IMR-90 (cell line): ENCODE measurements around the gene NOS3. TPM values are rescaled to one million over a fixed set of nuclear protein-coding genes. Genes with fewer than 3 reads are reported as not detected.

ENCODE experiments used
- ATAC-seq: fragments of 200-7000 bp; cut with Tn5 transposase; 2 replicates; pipeline ENCODE4 v1.9.1; 2020; ENCODE audit warnings: low read depth, mild to moderate bottlenecking, moderate library complexity
- BruUV-seq: library from RNA; stranded (reverse); fragments of 400-500 nt; replicated peaks from 2 replicates; lab custom pipeline; 2021; lab: Mats Ljungman, UMichigan
- CTCF ChIA-PET: fragments of 300-600 bp; formaldehyde crosslinking; extraction: SDS; loops from one replicate; lab custom pipeline; 2021; ENCODE audit warnings: antibody characterized with exemption; lab: Yijun Ruan, JAX
- POLR2A ChIA-PET: fragments of 300-600 bp; sonication (Branson Sonifier 250); formaldehyde crosslinking; loops from one replicate; lab custom pipeline; 2022; ENCODE audit warnings: antibody characterized with exemption; ENCODE audit not compliant: unreplicated experiment; lab: Charles Lee
- DNase-seq: peaks from one replicate; pipeline ENCODE4 v3.0.0; 2013
- H2AFZ ChIP-seq: replicated peaks from 2 replicates; pipeline ENCODE3; 2013; ENCODE audit warnings: low read length, mild to moderate bottlenecking; ENCODE audit not compliant: poor library complexity
- H2AK5ac ChIP-seq: 2 replicates; pipeline ENCODE4 v1.6.1; 2013; ENCODE audit warnings: low read depth, low read length, inconsistent platforms
- H2AK9ac ChIP-seq: replicated peaks from 2 replicates; pipeline ENCODE3; 2013; ENCODE audit warnings: mild to moderate bottlenecking, low read depth, low read length, moderate library complexity; ENCODE audit not compliant: poor library complexity
- H2BK120ac ChIP-seq: 2 replicates; pipeline ENCODE4 v1.6.1; 2013; ENCODE audit warnings: low read depth, low read length, inconsistent platforms
- H2BK15ac ChIP-seq: 3 replicates; pipeline ENCODE4 v1.6.1; 2013; ENCODE audit warnings: low read depth, low read length, inconsistent platforms
- H2BK20ac ChIP-seq: 2 replicates; pipeline ENCODE4 v1.6.1; 2013; ENCODE audit warnings: low read depth, mild to moderate bottlenecking, inconsistent platforms, low read length, moderate library complexity
- H2BK5ac ChIP-seq: 2 replicates; pipeline ENCODE4 v1.6.1; 2013; ENCODE audit warnings: mild to moderate bottlenecking, low read depth, low read length, inconsistent platforms; ENCODE audit not compliant: poor library complexity, severe bottlenecking
- H3K14ac ChIP-seq: replicated peaks from 2 replicates; pipeline ENCODE4 v1.6.1; 2013; ENCODE audit warnings: low read depth, low read length, inconsistent platforms
- H3K18ac ChIP-seq: 2 replicates; pipeline ENCODE4 v1.6.1; 2013; ENCODE audit warnings: low read depth, low read length, control low read depth
- H3K23ac ChIP-seq: 2 replicates; pipeline ENCODE4 v1.6.1; 2013; ENCODE audit warnings: low read depth, low read length, inconsistent platforms
- H3K27ac ChIP-seq: 2 replicates; pipeline ENCODE4 v1.5.1; 2013; ENCODE audit warnings: mild to moderate bottlenecking, control low read depth, low read length; ENCODE audit not compliant: insufficient read depth
- H3K27me3 ChIP-seq: 2 replicates; pipeline ENCODE4 v1.6.1; 2013; ENCODE audit warnings: low read length; ENCODE audit not compliant: control insufficient read depth, insufficient read depth
- H3K36me3 ChIP-seq: 2 replicates; pipeline ENCODE4 v1.6.1; 2013; ENCODE audit warnings: low read length, mixed read lengths; ENCODE audit not compliant: control insufficient read depth, insufficient read depth
- H3K4ac ChIP-seq: 2 replicates; pipeline ENCODE4 v1.6.1; 2013; ENCODE audit warnings: low read depth, low read length, inconsistent platforms
- H3K4me1 ChIP-seq: 2 replicates; pipeline ENCODE4 v1.6.1; 2013; ENCODE audit warnings: low read length, mixed read lengths; ENCODE audit not compliant: control insufficient read depth, insufficient read depth
- H3K4me2 ChIP-seq: 2 replicates; pipeline ENCODE4 v1.6.1; 2013; ENCODE audit warnings: low read depth, mild to moderate bottlenecking, control low read depth, low read length, moderate library complexity
- H3K4me3 ChIP-seq: 2 replicates; pipeline ENCODE4 v1.5.1; 2013; ENCODE audit warnings: low read depth, mild to moderate bottlenecking, control low read depth, low read length, moderate library complexity; ENCODE audit not compliant: insufficient read depth
- H3K56ac ChIP-seq: 2 replicates; pipeline ENCODE4 v1.6.1; 2013; ENCODE audit warnings: low read length, inconsistent platforms; ENCODE audit not compliant: insufficient read depth; ENCODE audit errors: extremely low read depth
- H3K79me1 ChIP-seq, 2 experiments: 2 replicates each; pipeline ENCODE4 v1.6.1; 2013; ENCODE audit warnings: low read length in 2 of 2, inconsistent platforms in 1 of 2, low read depth in 1 of 2
- H3K9ac ChIP-seq: 2 replicates; pipeline ENCODE4 v1.6.1; 2013; ENCODE audit warnings: low read depth, low read length, control low read depth
- H3K9me1 ChIP-seq: 2 replicates; pipeline ENCODE4 v1.6.1; 2013; ENCODE audit warnings: low read length, inconsistent platforms; ENCODE audit not compliant: insufficient read depth
- H3K9me3 ChIP-seq: 2 replicates; pipeline ENCODE4 v1.6.1; 2013; ENCODE audit warnings: low read length; ENCODE audit not compliant: control insufficient read depth, insufficient read depth
- H4K20me1 ChIP-seq: 2 replicates; pipeline ENCODE4 v1.6.1; 2013; ENCODE audit warnings: low read length, inconsistent platforms; ENCODE audit not compliant: insufficient read depth
- H4K5ac ChIP-seq: 2 replicates; pipeline ENCODE4 v1.6.1; 2013; ENCODE audit warnings: mild to moderate bottlenecking, low read depth, low read length, control low read depth
- H4K8ac ChIP-seq, 2 experiments: 2 replicates each; pipeline ENCODE4 v1.6.1; 2013; ENCODE audit warnings: low read depth in 2 of 2, low read length in 2 of 2, control low read depth in 1 of 2, inconsistent platforms in 1 of 2
- H4K91ac ChIP-seq: 2 replicates; pipeline ENCODE4 v1.6.1; 2013; ENCODE audit warnings: low read depth, low read length, inconsistent platforms; ENCODE audit not compliant: insufficient read depth
- BHLHE40 ChIP-seq: fragments of 150-350 bp; IDR thresholded peaks from 2 replicates; pipeline ENCODE4 v1.6.1; 2016; ENCODE audit warnings: mild to moderate bottlenecking, low read depth, low read length
- CEBPB ChIP-seq: IDR thresholded peaks from 2 replicates; pipeline ENCODE4 v1.6.1; 2012; ENCODE audit warnings: low read depth, low read length, improper control_type of control experiment
- CHD1 ChIP-seq: IDR thresholded peaks from 2 replicates; pipeline ENCODE4 v1.6.1; 2012; ENCODE audit warnings: low read depth, low read length, improper control_type of control experiment
- FOS ChIP-seq: fragments of 150-350 bp; IDR thresholded peaks from 2 replicates; pipeline ENCODE4 v1.6.1; 2016; ENCODE audit warnings: low read depth, low read length
- MAFK ChIP-seq: IDR thresholded peaks from 2 replicates; pipeline ENCODE4 v1.6.1; 2012; ENCODE audit warnings: low read depth, low read length, improper control_type of control experiment
- MAZ ChIP-seq: IDR thresholded peaks from 2 replicates; pipeline ENCODE4 v1.6.1; 2012; ENCODE audit warnings: low read depth, mild to moderate bottlenecking, low read length, improper control_type of control experiment, moderate library complexity, borderline replicate concordance
- MXI1 ChIP-seq: IDR thresholded peaks from 2 replicates; pipeline ENCODE4 v1.6.1; 2012; ENCODE audit warnings: low read depth, mild to moderate bottlenecking, low read length, moderate library complexity, borderline replicate concordance
- NFE2L2 ChIP-seq: fragments of 150-350 bp; IDR thresholded peaks from 2 replicates; pipeline ENCODE4 v1.6.1; 2016; ENCODE audit warnings: low read depth, mild to moderate bottlenecking, low read length
- POLR2A ChIP-seq: IDR thresholded peaks from 2 replicates; pipeline ENCODE4 v1.6.1; 2012; ENCODE audit warnings: mild to moderate bottlenecking, low read depth, low read length
- RAD21 ChIP-seq: IDR thresholded peaks from 2 replicates; pipeline ENCODE4 v1.6.1; 2012; ENCODE audit warnings: low read length, improper control_type of control experiment
- RCOR1 ChIP-seq: IDR thresholded peaks from 2 replicates; pipeline ENCODE4 v1.6.1; 2012; ENCODE audit warnings: mild to moderate bottlenecking, low read length, improper control_type of control experiment; ENCODE audit not compliant: insufficient replicate concordance
- RFX5 ChIP-seq: IDR thresholded peaks from 2 replicates; pipeline ENCODE4 v1.8.0; 2012; ENCODE audit warnings: low read depth, mild to moderate bottlenecking, low read length, moderate library complexity
- SMC3 ChIP-seq: fragments of 150-350 bp; IDR thresholded peaks from 2 replicates; pipeline ENCODE4 v1.6.1; 2016; ENCODE audit warnings: low read depth, mild to moderate bottlenecking, antibody characterized with exemption, low read length, moderate library complexity
- WGBS, 2 experiments: methylation state at CpG; one replicate each; pipeline versions ENCODE4 v1.1.5 to v1.1.7; 2013; ENCODE audit warnings: missing lambda C conversion rate in 2 of 2; ENCODE audit not compliant: insufficient read length in 1 of 2; ENCODE audit errors: extremely low coverage in 2 of 2; 5-methylcytosine and 5-hydroxymethylcytosine counted together
- dilution Hi-C: fragments of 300-500 bp; cut with HindIII; formaldehyde crosslinking; loops from one replicate; pipeline ENCODE4 v1.14.3; 2018; ENCODE audit warnings: low sequenced_read_pairs; ENCODE audit not compliant: unreplicated experiment
- in situ Hi-C: fragments of 300-500 bp; cut with MboI; formaldehyde crosslinking; loops from 3 replicates; pipeline ENCODE4 v1.14.3; 2019; ENCODE audit warnings: low sequenced_read_pairs, inconsistent platforms, mixed read lengths
- intact Hi-C: fragments of 100-400 bp; cut with micrococcal nuclease; formaldehyde crosslinking; loops from 2 replicates; pipeline ENCODE4 v1.10.0; 2022
- polyA plus RNA-seq, 3 experiments: library from polyadenylated mRNA; depleted of rRNA; stranded (reverse); fragments of >200 nt; gene quantifications; 2 replicates each; pipeline ENCODE4 v1.2.3, GENCODE V29; 2012; ENCODE audit warnings: low replicate concordance in 1 of 3
- total RNA-seq: library from RNA; depleted of rRNA; stranded (reverse); fragments of >200 nt; gene quantifications from 2 replicates; pipeline ENCODE4 v1.2.3, GENCODE V29; 2012
- TF ChIP-seq, protein P1 (sequence below): fragments of 150-350 bp; IDR thresholded peaks from 2 replicates; pipeline ENCODE4 v1.6.1; 2017; ENCODE audit warnings: mild to moderate bottlenecking, antibody characterized with exemption, low read length, low read depth
- TF ChIP-seq, protein P2 (sequence below): conservative IDR thresholded peaks from 2 replicates; pipeline ENCODE4 v1.5.1; 2012; ENCODE audit warnings: mild to moderate bottlenecking, low read depth, low read length, improper control_type of control experiment
- TF ChIP-seq, protein P3 (sequence below): fragments of 150-350 bp; IDR thresholded peaks from 2 replicates; pipeline ENCODE4 v1.6.1; 2016; ENCODE audit warnings: low read depth, mild to moderate bottlenecking, low read length, moderate library complexity, borderline replicate concordance

Gene NOS3
- total and polyA plus RNA-seq, 2 of the 4 experiments (the other 2 are of a cell fraction) = 0.72 to 2.0 TPM

DNA sequence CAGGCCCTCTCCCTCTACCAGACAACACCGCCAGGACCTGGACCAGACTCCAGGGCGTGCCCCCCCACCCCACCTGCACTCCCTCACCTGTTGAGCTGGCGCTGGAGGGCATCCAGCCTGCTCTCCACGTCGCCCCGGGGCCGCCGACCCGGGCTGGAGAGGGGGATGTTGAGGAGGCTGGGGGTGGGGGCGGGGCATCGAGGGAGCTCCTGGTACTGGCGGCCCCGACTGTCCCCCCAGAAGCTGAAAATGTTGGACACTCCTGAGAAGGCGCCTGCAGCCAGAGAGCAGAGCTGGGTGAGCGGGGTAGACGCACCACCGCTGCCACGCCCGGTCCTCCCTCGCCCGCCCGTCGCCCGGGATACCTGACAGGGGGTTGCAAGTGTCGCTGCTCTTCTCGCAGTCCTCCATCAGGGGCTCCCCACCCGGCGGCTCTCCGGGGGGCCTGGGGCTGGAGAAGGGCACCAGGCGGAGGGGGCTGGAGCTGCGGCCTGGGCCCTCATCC, 43.5 kb upstream of the NOS3 start:
- H4K91ac ChIP-seq = no peak overlapping the region
- H3K27me3 ChIP-seq = no peaks in the 10 kb centered on the region
- no peak overlapping the region for H3K27ac ChIP-seq
- H3K9me3 ChIP-seq = no peaks in the 10 kb centered on the region
- no peak overlapping the region for H2AK9ac ChIP-seq
- no peak overlapping the region for H2AFZ ChIP-seq
- in situ Hi-C loops (no loop called here), intact Hi-C loops (no loop called here), dilution Hi-C loops (no loop called here)
- H4K20me1 ChIP-seq = no peaks in the 10 kb centered on the region; the same call in 1 of the 2 replicates
- no peak overlapping the region for H3K14ac ChIP-seq
- ChIA-PET CTCF (no interaction called here), POLR2A (no interaction called here)
- H3K18ac ChIP-seq = no peak overlapping the region
- peaks cover 3% of the 10 kb centered on the region; the same call in 1 of the 2 replicates for H3K4me1 ChIP-seq
- H2BK5ac ChIP-seq = no peak overlapping the region
- H3K4me2 ChIP-seq = no peak overlapping the region
- no peak overlapping the region for H4K8ac ChIP-seq
- no peak overlapping the region for H4K5ac ChIP-seq
- no peak overlapping the region for H2AK5ac ChIP-seq
- WGBS, 2 experiments = 62% methylated on average over 3 of the region's 31 CpGs; no CpG with 5 or more reads in 1 of the 2 experiments
- no peaks in the 10 kb centered on the region for H3K79me1 ChIP-seq
- no peak overlapping the region for H2BK15ac ChIP-seq
- no peak overlapping the region for H3K4me3 ChIP-seq
- BruUV-seq = no TSS peak
- DNase-seq (no peak), ATAC-seq (no peak)
- no peak overlapping the region for H3K9ac ChIP-seq
- H3K23ac ChIP-seq = no peak overlapping the region
- no peak overlapping the region for H3K4ac ChIP-seq
- no peak for TF ChIP-seq CHD1
- TF ChIP-seq, protein P1, sequence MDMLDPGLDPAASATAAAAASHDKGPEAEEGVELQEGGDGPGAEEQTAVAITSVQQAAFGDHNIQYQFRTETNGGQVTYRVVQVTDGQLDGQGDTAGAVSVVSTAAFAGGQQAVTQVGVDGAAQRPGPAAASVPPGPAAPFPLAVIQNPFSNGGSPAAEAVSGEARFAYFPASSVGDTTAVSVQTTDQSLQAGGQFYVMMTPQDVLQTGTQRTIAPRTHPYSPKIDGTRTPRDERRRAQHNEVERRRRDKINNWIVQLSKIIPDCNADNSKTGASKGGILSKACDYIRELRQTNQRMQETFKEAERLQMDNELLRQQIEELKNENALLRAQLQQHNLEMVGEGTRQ = no peak
- TF ChIP-seq, protein P2, sequence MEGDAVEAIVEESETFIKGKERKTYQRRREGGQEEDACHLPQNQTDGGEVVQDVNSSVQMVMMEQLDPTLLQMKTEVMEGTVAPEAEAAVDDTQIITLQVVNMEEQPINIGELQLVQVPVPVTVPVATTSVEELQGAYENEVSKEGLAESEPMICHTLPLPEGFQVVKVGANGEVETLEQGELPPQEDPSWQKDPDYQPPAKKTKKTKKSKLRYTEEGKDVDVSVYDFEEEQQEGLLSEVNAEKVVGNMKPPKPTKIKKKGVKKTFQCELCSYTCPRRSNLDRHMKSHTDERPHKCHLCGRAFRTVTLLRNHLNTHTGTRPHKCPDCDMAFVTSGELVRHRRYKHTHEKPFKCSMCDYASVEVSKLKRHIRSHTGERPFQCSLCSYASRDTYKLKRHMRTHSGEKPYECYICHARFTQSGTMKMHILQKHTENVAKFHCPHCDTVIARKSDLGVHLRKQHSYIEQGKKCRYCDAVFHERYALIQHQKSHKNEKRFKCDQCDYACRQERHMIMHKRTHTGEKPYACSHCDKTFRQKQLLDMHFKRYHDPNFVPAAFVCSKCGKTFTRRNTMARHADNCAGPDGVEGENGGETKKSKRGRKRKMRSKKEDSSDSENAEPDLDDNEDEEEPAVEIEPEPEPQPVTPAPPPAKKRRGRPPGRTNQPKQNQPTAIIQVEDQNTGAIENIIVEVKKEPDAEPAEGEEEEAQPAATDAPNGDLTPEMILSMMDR = no peak
- TF ChIP-seq POLR2A = no peak
- TF ChIP-seq RCOR1 = no peak
- TF ChIP-seq CEBPB = no peak
- no peak for TF ChIP-seq RFX5
- no peak for TF ChIP-seq SMC3
- no peak for TF ChIP-seq BHLHE40
- TF ChIP-seq MXI1 = no peak
- TF ChIP-seq FOS = no peak
- no peak for TF ChIP-seq MAFK
- TF ChIP-seq MAZ = no peak
- TF ChIP-seq, protein P3, sequence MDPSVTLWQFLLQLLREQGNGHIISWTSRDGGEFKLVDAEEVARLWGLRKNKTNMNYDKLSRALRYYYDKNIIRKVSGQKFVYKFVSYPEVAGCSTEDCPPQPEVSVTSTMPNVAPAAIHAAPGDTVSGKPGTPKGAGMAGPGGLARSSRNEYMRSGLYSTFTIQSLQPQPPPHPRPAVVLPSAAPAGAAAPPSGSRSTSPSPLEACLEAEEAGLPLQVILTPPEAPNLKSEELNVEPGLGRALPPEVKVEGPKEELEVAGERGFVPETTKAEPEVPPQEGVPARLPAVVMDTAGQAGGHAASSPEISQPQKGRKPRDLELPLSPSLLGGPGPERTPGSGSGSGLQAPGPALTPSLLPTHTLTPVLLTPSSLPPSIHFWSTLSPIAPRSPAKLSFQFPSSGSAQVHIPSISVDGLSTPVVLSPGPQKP = no peak
- TF ChIP-seq RAD21 = no peak
- TF ChIP-seq NFE2L2 = no peak
- H3K9me1 ChIP-seq = no peaks in the 10 kb centered on the region
- peaks cover 9% of the 10 kb centered on the region; the same call in 1 of the 2 replicates for H3K36me3 ChIP-seq
- H3K56ac ChIP-seq = no peak overlapping the region
- H2BK120ac ChIP-seq = no peak overlapping the region
- H2BK20ac ChIP-seq = no peak overlapping the region
